Spinal cord (tissue), 10 donors: Measurements from ENCODE around the gene CD28. TPM values are rescaled to one million over a fixed set of nuclear protein-coding genes. Genes with fewer than 3 reads are reported as not detected.
A peak's percentile ranks its signal among the peaks of the same experiment; 100 is the strongest.
"Not testable (repeated sequence)": the region's sequence is repeated elsewhere in the genome, so short reads cannot be mapped to it uniquely, and the experiment has no call there.

Experiments
- DNase-seq, 6 donors: peaks; one replicate each; pipeline versions ENCODE4 v3.0.0 to v3.0.0-alpha.2; 2013 to 2015; ENCODE audit warnings: low spot score in 6 of 6, low read depth in 4 of 6
- H3K27ac ChIP-seq: one replicate; pipeline ENCODE4 v1.5.1; 2013; ENCODE audit warnings: low read depth, low read length, control low read depth
- H3K27me3 ChIP-seq: one replicate; pipeline ENCODE4 v1.6.1; 2013; ENCODE audit warnings: low read length; ENCODE audit not compliant: control insufficient read depth, insufficient read depth
- H3K36me3 ChIP-seq: one replicate; pipeline ENCODE4 v1.6.1; 2013; ENCODE audit warnings: low read length; ENCODE audit not compliant: control insufficient read depth, insufficient read depth
- H3K4me1 ChIP-seq: one replicate; pipeline ENCODE4 v1.6.1; 2013; ENCODE audit warnings: low read length; ENCODE audit not compliant: control insufficient read depth, insufficient read depth
- H3K4me3 ChIP-seq: one replicate; pipeline ENCODE4 v1.5.1; 2013; ENCODE audit warnings: low read depth, low read length, control low read depth
- H3K9me3 ChIP-seq: one replicate; pipeline ENCODE4 v1.6.1; 2013; ENCODE audit warnings: low read length; ENCODE audit not compliant: control insufficient read depth, insufficient read depth
- WGBS: methylation state at CpG from one replicate; pipeline ENCODE4 v1.1.5; 2013; ENCODE audit warnings: missing lambda C conversion rate; ENCODE audit not compliant: insufficient coverage; 5-methylcytosine and 5-hydroxymethylcytosine counted together
- polyA plus RNA-seq, 2 donors: library from polyadenylated mRNA; unstranded; fragments of 120-200 nt; gene quantifications; one replicate each; pipeline ENCODE4 v1.2.1, GENCODE V29; 2013; ENCODE audit not compliant: insufficient read length in 2 of 2
- total RNA-seq, 2 donors: library from RNA; depleted of rRNA in 1 of 2; stranded (reverse); fragments of 120-200 nt in 1 of 2; fragments of >200 nt in 1 of 2; gene quantifications; one replicate each; pipeline versions ENCODE4 v1.2.3 to v1.2.4, GENCODE V29; 2013 to 2014
- donor health status: healthy.

CD28 gene
- total and polyA plus RNA-seq, 4 donors = 0.78 to 4.7 (median 2.4) TPM

DNA sequence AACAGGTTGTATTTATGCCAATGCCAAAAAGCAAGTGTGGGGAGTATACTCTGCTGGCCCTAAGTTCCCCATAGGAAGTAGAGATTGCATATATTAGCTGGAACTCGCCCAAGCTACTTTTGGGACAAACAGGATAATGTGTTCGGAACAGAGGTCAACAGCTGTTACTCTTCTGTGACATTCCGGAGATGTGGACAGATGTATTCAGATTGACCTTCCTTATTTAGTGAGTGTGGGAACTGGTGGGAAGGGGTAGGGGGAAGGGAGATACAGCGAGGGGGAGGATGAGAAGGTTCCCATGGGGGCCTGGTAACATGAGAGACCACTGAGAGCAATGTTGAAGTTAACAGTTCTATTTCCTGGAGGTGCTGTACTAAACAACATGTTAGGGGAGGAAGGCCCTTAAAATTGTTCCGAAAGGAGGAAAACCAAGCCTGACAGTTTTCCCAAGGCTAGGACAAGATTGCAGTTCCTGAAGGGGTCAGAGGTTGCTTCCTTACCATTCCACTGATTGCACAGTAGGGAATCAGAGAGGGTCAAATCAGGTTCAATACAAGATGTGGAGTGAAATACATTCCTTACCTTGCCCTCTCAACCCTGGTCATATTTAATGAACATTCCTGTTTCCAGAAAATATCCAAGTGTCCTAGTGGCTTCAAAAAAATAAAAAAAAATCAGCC is 14.3 kb upstream of the CD28 start:
- Histone ChIP-seq H3K36me3 (no peaks in the 10 kb centered on the region), H3K4me1 (no peaks in the 10 kb centered on the region), H3K4me3 (no peak overlapping the region), H3K27me3 (no peaks in the 10 kb centered on the region), H3K9me3 (no peaks in the 10 kb centered on the region), H3K27ac (no peak overlapping the region)
- peak in 1 of 6 donors; percentile 29 for DNase-seq
- WGBS = 66% methylated on average over 4 of the region's 5 CpGs

DNA sequence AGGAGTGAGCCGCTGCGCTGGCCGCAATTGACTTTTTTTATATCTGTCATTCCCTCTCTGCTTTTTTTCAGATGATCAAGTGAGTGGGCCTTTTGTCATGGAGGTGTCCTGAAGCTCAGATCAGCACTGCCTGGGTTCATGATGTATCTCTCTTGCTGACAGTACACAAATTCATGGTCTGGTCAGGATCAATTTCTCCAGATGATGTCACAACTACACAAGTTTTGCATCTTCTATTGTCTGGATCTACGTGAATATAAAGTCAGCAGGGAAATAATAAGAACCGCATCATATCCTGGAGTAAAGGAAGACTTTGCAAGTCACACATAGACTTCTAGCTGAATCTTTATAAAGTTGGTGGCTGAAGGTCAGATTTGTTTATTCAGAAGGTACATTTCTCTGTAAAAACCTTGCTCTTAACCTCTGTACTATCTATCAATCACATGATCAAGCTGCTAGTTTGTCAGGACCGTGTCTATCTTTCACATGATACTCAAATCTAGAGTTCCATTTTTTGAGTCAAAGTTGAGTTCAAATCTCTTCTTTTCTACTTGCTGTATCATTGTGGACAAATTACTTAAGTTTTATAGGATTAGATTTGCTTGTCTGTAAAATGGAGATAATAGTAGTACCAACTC is 13.1 kb upstream of the CD28 start:
- H3K9me3 ChIP-seq = no peaks in the 10 kb centered on the region
- H3K27me3 ChIP-seq = no peaks in the 10 kb centered on the region
- 83% methylated on average over 1 of the region's 6 CpGs for WGBS
- no peaks in the 10 kb centered on the region for H3K4me1 ChIP-seq
- DNase-seq = no peak
- no peaks in the 10 kb centered on the region for H3K36me3 ChIP-seq
- H3K27ac ChIP-seq = no peak overlapping the region
- H3K4me3 ChIP-seq = no peak overlapping the region

DNA sequence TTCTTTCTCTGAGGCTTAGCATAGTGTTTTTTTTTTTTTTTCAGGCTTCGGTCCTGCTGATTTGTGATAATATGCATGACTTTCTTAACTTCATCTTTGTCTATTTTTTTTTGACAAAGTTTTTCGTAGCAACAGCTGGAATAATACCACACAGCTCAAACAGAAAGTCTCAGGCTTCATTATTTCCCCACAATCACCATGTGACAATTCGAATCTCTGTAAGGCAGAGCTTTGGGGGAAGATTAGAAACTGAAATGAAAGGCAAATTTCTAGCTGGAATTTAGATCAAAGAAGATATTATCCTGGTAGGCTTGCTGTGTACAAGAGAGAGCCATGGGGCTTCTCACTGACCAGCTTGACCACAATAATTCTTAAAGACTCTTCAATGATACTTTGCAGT is 12.2 kb upstream of the CD28 start:
- H3K4me1 ChIP-seq = no peaks in the 10 kb centered on the region
- no peak overlapping the region for H3K4me3 ChIP-seq
- H3K36me3 ChIP-seq = no peaks in the 10 kb centered on the region
- peak in 1 of 6 donors; percentile 30 for DNase-seq
- WGBS = no CpG with 5 or more reads among the region's 3 CpGs
- H3K27ac ChIP-seq = no peak overlapping the region
- no peaks in the 10 kb centered on the region for H3K9me3 ChIP-seq
- H3K27me3 ChIP-seq = no peaks in the 10 kb centered on the region

DNA sequence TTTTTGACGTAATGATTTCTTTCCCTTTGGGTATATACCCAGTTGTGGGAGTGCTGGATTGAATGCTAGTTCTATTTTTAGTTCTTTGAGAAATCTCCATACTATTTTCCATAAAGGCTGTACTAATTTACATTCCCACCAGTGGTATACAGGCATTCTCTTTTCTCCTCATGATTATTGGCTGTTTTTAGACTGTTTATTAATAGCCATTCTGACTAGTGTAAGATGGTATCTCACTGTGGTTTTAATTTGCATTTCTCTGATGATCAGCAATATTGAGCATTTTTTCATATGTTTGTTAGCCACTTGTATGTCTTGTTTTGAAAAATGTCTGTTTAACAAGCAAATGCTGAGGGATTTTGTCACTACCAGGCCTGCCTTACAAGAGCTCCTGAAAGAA is 9.2 kb upstream of the CD28 start:
- no peaks in the 10 kb centered on the region for H3K9me3 ChIP-seq
- H3K27me3 ChIP-seq = no peaks in the 10 kb centered on the region
- no peak overlapping the region for H3K4me3 ChIP-seq
- no peaks in the 10 kb centered on the region for H3K4me1 ChIP-seq
- no peak overlapping the region for H3K27ac ChIP-seq
- DNase-seq = no peak
- H3K36me3 ChIP-seq = no peaks in the 10 kb centered on the region
- no CpG with 5 or more reads among the region's 1 CpG for whole genome bisulfite sequencing

DNA sequence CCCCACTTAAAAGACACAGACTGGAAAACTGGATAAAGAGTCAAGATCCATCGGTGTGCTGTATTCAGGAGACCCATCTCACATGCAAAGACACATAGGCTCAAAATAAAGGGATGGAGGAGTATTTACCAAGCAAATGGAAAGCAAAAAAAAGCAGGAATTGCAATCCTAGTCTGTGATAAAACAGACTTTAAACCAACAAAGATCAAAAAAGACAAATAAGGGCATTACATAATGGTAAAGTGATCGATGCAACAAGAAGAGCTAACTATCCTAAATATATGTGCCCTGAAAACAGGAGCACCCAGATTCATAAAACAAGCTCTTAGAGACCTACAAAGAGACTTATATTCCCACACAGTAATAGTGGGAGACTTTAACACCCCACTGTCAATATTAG is 8.7 kb upstream of the CD28 start:
- not testable (repeated sequence) for H3K4me1 ChIP-seq, H3K9me3 ChIP-seq, H3K4me3 ChIP-seq, DNase-seq, H3K36me3 ChIP-seq, H3K27ac ChIP-seq, H3K27me3 ChIP-seq
- WGBS = no CpG with 5 or more reads among the region's 2 CpGs

DNA sequence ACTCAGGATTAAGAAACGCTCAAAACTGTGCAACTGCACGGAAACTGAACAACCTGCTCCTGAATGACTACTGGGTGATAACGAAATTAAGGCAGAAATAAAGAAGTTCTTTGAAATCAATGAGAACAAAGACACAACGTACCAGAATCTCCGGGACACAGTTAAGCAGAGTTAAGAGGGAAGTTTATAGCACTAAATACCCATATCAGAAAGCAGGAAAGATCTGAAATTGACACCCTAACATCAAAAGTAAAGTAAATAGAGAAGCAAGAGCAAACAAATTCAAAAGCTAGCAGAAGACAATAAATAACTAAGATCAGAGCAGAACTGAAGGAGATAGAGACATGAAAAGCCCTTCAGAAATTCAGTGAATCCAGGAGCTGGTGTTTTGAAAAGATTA is 8.0 kb upstream of the CD28 start:
- 33% methylated on average over 1 of the region's 5 CpGs for WGBS
- H3K27ac ChIP-seq, H3K36me3 ChIP-seq, DNase-seq, H3K9me3 ChIP-seq, H3K4me1 ChIP-seq, H3K4me3 ChIP-seq, H3K27me3 ChIP-seq: not testable (repeated sequence)

DNA sequence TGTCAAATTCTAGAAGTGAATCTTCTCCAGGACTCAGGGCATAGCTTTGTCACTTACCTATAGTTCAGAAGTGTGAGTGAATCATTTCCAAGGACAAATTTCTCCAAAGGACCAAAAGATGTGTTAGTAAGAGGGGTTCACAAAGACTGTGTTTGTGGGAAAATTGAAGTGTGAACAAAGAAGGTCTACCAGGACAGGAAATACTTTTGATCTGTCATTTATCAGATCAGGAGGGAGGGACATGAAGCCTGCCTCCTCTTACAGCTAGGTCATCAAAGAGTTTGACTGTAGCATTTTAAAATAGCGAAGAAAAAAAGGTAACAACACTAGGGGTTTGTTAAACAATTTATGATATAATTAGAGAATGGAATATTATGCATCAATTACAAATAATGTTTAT is 2.0 kb upstream of the CD28 start:
- WGBS = no CpG with 5 or more reads among the region's 1 CpG
- no peak overlapping the region for H3K27ac ChIP-seq

DNA sequence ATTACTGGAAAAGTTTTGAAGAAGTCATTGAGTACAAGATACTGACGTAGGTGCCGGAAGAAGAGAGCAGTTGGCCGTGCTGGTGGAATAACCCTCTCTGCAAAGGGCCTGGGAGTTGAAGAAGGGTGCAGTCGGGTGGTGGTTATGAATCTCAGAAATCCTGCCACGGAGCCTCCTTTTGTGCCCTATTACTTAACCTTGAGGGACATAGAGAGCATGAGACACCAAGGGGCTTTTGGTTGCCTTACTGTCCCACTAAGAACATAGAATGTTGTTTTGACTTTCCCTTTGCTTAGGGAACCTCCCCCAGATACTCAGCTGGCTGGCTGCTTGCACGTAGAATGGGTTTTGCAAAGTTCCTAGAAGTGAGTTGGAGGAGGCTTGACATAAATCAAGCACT is 1.3 kb upstream of the CD28 start:
- Histone ChIP-seq H3K4me3 (no peak overlapping the region), H3K36me3 (no peaks in the 10 kb centered on the region), H3K27me3 (no peaks in the 10 kb centered on the region), H3K4me1 (no peaks in the 10 kb centered on the region), H3K9me3 (no peaks in the 10 kb centered on the region), H3K27ac (no peak overlapping the region)
- WGBS = 89% methylated on average over 3 of the region's 6 CpGs
- no peak for DNase-seq

More for the DNA sequence above, 2.0 kb upstream of the CD28 start:
- no peak for DNase-seq
- Histone ChIP-seq H3K9me3 (no peaks in the 10 kb centered on the region), H3K27me3 (no peaks in the 10 kb centered on the region), H3K4me3 (no peak overlapping the region), H3K36me3 (no peaks in the 10 kb centered on the region), H3K4me1 (no peaks in the 10 kb centered on the region)

DNA sequence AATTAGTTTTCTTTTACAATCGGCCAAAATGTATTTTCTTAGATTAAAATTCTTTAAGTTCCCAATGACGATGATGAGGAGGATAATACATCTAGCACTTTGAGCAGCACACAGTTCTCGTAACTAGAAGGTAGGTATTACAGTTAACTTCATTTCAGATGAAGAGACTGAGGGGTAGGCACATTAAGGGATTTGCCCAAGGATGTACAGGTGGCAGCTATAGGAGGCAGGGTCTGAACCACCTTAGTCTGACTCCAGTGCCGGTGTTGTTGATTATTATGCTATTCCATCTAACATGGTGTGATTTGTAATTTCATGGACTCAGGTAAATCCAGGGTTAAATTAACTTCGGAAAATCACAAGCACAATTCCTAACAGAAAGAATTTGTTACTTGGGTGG is 1.1 kb downstream of the CD28 start:
- 100% methylated on average over 1 of the region's 5 CpGs for WGBS

DNA sequence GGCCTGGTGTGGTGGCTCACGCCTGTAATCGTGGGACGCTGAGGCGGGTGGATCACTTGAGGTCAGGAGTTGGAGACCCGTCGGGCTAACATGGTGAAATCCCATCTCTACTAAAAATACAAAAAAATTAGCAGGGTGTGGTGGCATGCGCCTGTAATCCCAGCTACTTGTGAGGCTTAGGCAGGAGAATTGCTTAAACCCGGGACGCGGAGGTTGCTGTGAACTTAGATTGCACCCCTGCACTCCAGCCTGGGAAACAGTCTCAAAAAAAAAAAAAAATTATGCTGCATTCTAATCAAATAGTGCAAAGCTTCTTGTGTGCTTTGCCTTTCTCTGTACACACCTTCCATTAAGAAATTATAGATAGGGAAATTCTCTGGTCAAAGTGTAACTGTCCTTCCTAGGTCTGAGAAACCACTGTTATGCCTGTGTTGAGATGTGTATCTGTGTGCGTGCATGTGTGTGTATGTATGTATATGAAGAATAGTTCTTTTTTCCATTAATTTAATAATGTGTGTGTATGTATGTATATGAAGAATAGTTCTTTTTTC is 2.5 kb downstream of the CD28 start:
- H3K27me3 ChIP-seq = no peaks in the 10 kb centered on the region
- H3K27ac ChIP-seq = no peak overlapping the region
- no peak for DNase-seq
- no peaks in the 10 kb centered on the region for H3K9me3 ChIP-seq
- H3K36me3 ChIP-seq = no peaks in the 10 kb centered on the region
- no CpG with 5 or more reads among the region's 11 CpGs for WGBS
- no peaks in the 10 kb centered on the region for H3K4me1 ChIP-seq
- H3K4me3 ChIP-seq = no peak overlapping the region

More for the DNA sequence above, 1.1 kb downstream of the CD28 start:
- no peaks in the 10 kb centered on the region for H3K9me3 ChIP-seq
- no peak for DNase-seq
- H3K27ac ChIP-seq = no peak overlapping the region
- H3K36me3 ChIP-seq = no peaks in the 10 kb centered on the region
- H3K4me3 ChIP-seq = no peak overlapping the region
- H3K27me3 ChIP-seq = no peaks in the 10 kb centered on the region
- H3K4me1 ChIP-seq = no peaks in the 10 kb centered on the region
